HG02943 (cell line): ENCODE data around the gene TREML1.
"Not testable (repeated sequence)": the region's sequence is repeated elsewhere in the genome, so short reads cannot be mapped to it uniquely, and the experiment has no call there.

ENCODE experiments used
- ATAC-seq: cut with Tn5 transposase; IDR thresholded peaks from one replicate; pipeline ENCODE4 v1.9.1; 2021; ENCODE audit warnings: mild to moderate bottlenecking, low read depth, moderate library complexity; ENCODE audit not compliant: unreplicated experiment

TREML1 gene

DNA sequence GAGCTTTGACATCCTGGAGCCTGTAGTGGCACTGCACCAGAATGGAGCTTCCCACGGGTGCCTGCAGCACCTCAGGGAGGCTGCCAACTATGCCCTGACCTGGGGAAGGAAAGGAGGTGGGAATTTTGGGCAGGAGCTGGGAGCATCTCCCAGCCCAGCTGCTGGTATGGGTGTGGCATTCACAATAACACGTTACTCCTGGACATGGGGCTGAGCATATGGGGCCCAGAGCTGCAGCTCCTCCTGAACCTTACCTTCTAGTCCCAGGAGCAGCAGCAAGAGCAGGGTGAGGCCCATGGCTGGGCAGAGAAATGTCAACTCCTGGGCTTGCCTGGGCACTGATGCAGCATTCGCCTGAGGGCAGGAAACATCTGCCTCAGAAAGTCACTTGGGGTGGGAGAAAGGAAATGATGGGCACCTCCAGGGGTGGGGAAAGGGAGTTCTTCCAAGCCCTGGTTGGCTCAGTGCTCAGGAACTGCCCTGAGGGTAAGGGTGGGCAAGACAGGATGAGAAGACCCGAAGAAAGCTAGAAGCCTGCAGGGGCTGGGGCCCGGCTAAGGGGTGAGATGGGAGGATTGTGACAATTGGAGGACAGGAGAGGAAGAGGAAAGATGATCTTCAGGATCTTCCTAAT is at the start of gene TREML1:
TSS of gene TREML1 (minus strand) at position 356 of the 634 bp plus-strand sequence. CDS start at position 297, 59 bp downstream.
- no peak for ATAC-seq

GRCh38 chr6:41201764-41202173 is 47.6 kb upstream of the TREML1 start:
- ATAC-seq, result no peak

DNA sequence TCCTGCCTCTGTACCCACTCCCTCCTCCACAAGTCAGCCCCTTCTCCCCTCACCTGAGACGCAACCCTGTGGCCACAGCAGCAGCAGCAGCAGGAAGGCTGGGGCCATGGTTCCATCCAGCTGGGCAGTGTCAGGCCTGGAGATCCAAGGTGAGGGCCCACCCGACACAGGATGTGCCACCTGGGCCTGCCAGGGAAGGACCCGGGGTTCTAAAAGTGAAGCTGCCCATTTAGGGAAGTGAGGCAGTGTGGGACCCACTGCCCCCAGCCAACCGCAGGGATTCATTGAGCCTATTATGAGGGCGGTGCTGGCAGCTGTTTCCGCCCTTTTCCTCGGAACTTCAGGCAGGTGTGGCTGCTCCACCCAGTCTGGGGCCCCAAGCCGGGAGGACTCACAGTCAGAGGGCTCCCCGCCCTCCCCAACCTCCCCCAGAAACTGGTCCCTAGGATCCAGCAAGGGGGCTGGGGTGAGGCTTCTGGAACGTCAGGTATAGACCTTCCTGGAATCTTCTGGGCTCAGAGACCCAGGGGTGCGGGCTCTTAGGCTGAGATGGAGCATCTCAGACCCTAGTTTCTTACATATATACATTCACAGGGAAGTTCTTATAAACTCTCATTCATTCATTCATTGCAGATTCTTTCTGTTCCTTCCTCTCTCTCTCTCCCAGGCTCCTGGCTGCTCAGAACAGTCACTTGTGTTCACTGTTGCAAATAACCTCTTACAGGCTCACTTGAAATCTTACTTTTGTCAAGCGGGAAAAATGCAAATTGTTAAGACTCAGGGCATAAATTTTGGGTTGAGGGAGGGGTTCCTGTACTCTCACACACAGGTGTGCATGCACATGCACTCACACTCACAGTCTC is 47.0 kb upstream of the TREML1 start, which contains the start of gene TREML2:
TSS of gene TREML2 (minus strand) at position 249 of the 863 bp plus-strand sequence. CDS start at position 108, 141 bp downstream.
- ATAC-seq, result no peak

DNA sequence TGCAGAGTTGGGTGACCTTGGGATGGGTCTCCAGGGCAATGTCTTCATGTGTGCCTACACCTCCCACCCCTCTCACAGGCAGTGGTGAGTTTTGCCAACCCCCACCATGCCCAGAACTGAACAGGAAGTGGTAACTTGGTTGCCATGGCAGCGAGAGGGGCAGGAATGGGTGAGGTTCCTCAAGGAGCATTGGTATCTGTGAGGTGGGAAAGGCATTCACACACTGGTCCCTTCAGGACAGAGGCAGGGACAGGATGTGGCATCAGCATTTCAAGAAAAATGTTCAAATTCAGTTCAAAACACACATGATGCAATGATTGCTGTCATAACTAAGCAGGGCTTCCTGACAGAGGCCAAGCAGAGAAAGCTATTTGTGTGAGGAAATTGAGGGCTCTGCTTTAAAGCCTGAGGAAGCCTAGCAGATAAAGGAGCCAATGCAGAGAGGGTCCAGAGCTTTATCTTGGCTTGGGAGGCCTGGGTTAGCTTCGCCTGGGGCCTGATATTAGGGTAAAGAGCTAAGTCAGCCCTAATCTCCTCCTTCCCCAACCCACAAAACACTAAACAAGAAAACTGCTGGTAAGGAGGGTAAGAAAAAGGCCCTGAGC is 46.3 kb upstream of the TREML1 start:
- ATAC-seq, result no peak

DNA sequence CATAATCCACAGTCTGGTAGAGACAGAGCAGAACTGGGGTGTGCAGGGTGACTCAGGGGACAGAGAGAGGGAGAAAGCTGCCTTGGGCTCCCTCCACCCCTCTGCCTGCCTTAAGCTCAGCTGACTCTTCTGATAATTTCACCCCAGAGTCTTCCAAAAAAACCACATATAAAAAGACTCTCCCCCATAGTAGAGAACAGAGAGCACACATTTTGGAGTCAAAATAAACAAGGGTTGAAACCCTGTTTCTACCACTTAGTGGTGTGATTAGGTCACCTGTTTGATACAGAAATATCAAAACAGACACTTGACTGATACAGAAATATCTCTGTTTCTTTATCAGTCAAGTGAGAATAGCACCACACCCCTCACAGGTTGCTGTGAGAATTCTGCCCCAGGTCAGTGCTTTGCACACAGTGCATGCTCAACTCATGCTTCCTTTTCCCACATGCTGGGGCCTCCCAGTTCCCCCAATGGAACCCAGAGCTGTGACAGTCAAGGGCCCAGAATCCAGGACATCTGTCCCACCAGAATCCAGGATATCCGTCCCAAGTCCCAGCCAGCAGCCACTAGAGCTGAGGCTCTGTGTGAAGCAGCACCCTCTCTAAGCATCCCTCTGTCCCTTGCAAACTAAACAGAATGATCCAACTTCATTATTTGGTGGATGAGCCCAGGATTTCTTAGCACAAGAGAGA is 45.6 kb upstream of the TREML1 start:
- ATAC-seq, result no peak

DNA sequence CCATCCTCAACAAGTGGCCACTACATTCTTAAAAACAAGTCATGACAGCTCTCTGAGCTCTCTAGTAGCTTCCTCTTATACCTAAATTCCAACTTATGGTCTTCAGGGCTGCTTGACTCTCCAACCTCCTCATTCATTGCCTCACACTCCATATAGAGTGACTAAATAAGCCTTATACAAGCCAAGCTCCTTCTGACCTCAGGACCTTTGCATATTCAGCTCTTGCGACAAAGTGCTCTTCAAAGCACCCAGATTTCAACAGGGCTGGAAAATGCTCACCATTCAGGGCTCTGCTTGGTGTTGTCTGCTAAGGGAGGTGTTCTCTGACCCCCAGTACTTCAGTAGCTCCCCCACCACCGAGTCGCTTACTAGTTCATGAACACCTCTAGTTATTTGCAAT is 43.1 kb upstream of the TREML1 start:
- no peak for ATAC-seq

DNA sequence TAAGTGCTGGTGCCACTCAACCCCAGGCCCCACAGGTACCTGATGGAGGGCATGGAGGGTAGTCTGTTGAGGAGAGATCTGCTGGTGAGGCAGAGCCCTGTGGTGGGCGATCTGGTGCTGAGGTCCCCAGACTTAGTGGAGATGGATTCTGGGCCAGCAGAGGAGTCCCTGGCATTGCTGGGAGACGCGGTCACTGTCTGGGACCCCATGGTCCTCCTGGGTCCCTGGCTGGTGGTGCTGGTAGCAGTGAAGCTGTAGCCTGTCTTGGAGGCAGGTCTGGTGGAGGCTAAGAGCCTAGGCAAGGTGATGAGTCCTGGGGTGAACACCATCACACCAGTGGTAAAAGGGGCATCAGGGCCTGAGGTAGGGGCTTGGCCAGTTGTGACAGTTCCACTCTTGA is 40.2 kb upstream of the TREML1 start:
- ATAC-seq, result no peak

DNA sequence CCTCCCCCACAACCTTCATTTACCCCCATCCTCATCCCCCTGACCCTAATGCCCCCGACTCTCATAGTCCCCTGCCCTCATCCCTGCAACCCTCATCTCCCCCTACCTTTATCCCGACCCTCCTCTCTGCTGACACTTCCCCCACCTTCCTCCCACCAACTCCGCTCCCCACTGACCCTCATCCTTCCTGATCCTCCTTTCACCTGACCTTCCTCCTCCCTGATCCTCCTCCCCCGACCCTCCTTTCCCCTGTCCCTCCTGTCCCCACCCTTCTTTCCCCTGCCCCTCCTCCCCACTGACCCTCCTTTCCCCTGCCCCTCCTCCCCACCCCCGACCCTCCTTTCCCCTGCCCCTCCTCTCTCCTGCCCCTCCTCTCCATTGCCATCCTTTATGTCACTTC is 39.7 kb upstream of the TREML1 start:
- no peak for ATAC-seq

- no peak for ATAC-seq
Observed at GRCh38 chr6:41193171-41193734, 39.1 kb upstream of the TREML1 start.

DNA sequence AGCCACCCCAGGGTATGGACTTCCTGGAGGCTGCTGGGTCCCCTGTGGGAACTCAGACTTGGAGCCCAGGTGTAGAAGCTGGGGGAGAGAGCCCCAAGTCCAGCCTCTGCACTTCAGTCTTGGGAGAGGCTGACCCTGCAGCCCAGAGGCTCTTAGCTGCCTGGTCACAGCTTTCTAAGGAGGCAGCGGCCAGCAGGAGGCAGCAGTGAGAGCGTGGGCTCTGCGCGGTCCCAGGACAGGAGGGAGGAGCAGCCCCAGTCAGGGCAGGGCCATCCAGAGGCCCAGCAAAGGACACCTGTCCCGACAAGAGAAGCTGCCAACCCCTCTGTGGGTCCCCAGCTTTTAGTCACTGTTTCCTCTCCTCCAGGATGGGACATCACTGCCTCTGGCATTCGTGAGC is 37.4 kb upstream of the TREML1 start:
- ATAC-seq, result no peak

GRCh38 chr6:41190791-41191190 is 36.6 kb upstream of the TREML1 start:
- ATAC-seq, result no peak

DNA sequence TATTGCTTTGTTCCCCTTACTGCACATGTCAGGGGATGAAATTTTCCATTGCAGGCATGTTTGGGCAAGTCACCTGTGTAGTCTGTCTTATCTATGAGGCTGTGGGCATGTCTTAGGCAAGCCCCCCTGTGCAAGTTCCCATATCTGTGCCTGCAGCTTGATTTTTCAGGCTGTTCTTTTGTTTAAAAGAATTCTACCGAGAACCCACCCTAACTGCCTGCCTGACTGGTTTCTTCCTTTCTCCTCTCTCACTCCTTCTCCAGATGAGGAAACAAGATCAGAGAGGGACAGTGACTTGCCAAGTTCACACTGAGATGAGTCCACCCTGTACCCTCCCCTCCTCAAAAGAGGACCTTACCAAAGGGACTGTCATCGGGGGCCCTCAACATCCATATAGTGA is 35.8 kb upstream of the TREML1 start:
- no peak for ATAC-seq

DNA sequence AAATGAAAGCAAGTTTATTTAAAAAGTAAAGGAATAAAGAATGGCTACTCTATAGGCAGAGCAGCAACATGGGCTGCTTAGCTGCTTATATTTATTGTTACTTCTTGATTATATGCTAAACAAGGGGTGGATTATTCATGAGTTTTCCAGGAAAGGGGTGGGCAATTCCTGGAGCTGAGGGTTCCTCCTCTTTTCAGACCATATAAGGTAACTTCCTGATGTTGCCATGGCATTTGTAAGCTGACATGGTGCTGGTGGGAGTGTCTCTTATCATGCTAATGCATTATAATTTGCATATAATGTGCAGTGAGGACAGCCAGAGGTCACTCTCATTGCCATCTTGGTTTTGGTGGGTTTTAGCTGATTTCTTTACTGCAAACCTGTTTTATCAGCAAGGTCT is 34.9 kb upstream of the TREML1 start:
- not testable (repeated sequence) for ATAC-seq

DNA sequence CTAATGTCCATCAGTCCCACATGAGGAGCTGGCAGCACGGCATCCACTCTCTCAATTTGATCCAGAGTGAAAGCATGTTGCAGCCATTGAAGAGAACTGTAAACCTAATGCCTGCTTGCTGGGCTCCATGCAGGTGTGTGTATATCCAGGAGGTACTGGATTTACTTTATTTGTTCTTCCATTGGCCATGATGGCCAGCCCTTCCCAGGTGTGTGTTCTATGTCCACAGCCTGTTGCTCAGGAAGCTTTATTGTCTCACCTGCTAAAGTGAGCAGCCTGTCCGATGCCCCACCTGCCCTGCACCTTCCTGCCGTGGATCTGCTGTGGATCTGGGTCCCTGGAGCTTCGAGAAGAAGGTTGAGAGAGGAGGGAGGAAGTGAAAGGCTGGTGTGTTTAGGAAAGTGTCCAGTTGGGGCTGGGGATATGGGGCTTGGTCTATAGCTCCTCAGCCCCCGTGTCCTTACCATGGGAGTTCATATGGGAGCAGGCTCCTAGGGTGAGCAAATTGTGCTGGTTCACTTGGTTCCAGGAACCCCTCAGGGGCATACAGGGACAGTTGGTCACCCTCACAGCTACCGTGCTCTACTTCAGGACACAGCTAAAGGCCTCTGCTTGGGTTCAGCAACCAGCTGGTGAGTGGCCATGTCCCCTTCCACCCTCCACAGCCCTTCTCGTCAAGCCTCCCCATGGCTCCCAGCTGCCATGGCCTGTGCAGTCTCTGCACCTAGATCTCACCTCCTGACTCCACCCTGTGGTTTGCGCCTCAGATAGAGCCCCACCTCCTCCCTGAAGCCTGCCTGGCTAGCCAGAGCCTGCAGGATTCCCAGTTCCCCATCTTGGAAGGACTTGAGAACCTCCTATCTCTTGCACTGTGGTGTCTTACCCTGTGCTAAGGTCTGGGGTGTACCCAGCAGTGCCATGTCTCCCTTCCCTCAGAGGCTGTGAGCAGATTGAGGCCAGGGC is 34.1 kb upstream of the TREML1 start:
- ATAC-seq, result no peak

DNA sequence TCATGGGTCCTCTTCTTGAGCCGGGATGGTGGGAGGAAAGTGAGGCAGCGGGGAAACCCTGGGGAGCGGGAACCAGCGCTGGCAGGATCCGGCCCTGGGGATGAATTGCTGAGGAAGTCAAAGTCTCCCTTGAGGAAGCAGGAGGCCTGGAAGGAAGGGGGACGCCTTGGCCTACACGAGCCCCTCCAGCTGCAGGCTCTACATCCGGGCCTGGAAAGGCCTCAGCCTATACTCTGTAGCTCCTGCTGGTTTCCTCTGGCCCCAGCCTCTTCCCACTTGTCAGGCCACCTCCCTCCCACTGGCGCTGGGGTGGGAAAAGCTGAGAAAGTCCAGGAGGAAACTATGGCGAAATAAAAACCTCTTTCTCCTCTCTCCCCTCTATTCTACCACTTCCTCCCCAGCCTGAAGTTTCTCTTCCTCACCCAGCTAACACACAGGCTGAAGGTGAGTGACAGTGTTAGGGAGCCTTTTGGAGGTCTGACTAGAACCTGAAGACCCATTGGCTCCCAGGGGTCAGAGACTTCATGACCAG is 31.9 kb upstream of the TREML1 start:
- ATAC-seq, result no peak

DNA sequence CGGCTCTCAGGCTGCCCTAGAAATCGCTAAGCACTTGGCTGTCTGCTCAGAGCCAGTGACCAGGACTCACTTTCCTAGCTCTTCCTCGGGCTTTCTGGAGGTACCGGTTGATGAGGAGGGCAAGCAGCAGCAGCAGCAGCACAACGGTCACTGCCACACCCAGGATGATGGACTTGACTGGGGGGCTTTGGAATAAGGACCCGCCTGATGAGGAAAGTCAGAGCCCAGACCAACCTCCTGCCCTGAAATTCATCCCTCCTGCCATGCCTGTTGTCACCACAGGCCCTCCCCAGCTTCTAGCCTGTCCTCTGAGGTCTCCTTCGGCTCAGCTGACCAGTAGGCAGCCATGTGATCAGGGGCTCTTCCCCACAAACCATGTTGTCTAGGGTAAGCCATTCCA is 30.6 kb upstream of the TREML1 start:
- no peak for ATAC-seq

GRCh38 chr6:41182069-41183034 is 28.2 kb upstream of the TREML1 start:
- no peak for ATAC-seq

DNA sequence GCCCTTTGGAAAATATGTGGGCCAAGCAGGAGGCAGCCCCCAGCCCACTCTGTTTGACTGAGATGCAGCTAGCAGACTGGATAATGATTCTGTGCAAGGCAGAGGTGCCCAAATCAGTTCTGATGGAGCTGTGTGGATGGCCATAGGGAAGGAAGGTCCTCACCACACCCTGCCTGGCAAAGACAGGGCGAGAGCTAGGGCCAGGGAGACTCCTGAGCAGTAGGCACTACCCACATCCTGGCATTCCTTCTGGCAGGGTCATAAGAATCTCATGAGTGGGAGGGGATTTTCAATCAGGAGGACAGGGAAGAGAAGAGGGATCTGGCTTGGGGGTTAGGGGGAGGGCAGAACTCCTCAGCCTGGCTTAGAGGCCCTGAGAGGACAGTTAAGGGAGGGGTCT is 27.4 kb upstream of the TREML1 start:
- ATAC-seq, result no peak
